Measurements from ENCODE around the gene SLMAP.

DNA sequence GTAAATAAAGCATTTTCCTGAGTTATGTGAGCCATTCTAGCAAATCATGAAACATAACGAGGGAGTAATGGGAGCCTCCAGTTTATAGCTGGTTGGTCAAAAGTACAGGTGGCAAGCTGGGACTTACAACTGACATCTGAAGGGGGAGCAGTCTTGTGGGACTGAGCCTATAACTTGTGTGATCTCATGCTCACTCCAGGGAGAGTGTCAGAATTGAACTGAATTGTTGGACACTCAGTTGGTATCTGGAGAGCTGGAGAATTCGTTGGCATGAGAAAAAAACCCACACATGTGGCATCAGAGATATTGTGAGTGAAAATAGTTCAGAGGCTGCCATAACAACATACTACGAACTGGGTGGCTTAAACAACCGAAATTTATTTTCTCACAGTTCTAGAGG lies 40.4 kb upstream of the SLMAP start:
- TF ChIP-seq, protein P1, sequence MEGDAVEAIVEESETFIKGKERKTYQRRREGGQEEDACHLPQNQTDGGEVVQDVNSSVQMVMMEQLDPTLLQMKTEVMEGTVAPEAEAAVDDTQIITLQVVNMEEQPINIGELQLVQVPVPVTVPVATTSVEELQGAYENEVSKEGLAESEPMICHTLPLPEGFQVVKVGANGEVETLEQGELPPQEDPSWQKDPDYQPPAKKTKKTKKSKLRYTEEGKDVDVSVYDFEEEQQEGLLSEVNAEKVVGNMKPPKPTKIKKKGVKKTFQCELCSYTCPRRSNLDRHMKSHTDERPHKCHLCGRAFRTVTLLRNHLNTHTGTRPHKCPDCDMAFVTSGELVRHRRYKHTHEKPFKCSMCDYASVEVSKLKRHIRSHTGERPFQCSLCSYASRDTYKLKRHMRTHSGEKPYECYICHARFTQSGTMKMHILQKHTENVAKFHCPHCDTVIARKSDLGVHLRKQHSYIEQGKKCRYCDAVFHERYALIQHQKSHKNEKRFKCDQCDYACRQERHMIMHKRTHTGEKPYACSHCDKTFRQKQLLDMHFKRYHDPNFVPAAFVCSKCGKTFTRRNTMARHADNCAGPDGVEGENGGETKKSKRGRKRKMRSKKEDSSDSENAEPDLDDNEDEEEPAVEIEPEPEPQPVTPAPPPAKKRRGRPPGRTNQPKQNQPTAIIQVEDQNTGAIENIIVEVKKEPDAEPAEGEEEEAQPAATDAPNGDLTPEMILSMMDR (IDR thresholded peaks at IDR 0.05) = no peak
- TF ChIP-seq POLR2AphosphoS5 (IDR thresholded peaks at IDR 0.05) (no peak), POLR2A (IDR thresholded peaks at IDR 0.05) (no peak)

Data from prostate gland (tissue), 2 donors.